ENCODE measurements around the gene THRSP.

- no peak for TF ChIP-seq POLR2A (IDR thresholded peaks at IDR 0.05)
- TF ChIP-seq, protein P1, sequence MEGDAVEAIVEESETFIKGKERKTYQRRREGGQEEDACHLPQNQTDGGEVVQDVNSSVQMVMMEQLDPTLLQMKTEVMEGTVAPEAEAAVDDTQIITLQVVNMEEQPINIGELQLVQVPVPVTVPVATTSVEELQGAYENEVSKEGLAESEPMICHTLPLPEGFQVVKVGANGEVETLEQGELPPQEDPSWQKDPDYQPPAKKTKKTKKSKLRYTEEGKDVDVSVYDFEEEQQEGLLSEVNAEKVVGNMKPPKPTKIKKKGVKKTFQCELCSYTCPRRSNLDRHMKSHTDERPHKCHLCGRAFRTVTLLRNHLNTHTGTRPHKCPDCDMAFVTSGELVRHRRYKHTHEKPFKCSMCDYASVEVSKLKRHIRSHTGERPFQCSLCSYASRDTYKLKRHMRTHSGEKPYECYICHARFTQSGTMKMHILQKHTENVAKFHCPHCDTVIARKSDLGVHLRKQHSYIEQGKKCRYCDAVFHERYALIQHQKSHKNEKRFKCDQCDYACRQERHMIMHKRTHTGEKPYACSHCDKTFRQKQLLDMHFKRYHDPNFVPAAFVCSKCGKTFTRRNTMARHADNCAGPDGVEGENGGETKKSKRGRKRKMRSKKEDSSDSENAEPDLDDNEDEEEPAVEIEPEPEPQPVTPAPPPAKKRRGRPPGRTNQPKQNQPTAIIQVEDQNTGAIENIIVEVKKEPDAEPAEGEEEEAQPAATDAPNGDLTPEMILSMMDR (IDR thresholded peaks at IDR 0.05), result peak; percentile 91 to 100 (median 93)
These were observed 17.7 kb upstream of the THRSP start for GRCh38 chr11:78045851-78046485.
